ENCODE measurements around the gene KLF2. TPM values are rescaled to one million over a fixed set of nuclear protein-coding genes. Genes with fewer than 3 reads are reported as not detected.

Gene KLF2
- total RNA-seq, 1 donor from 2014 or later = 8.5 TPM

GRCh38 chr19:16361926-16362325 is 37.3 kb downstream of the KLF2 start:
- no peak for ATAC-seq
- no peak for DNase-seq (ENCODE audit: low spot score)

GRCh38 chr19:16363133-16363851 is 38.7 kb downstream of the KLF2 start:
- DNase-seq (ENCODE audit: low spot score) (peak; percentile 91), ATAC-seq (peak; percentile 93)

- DNase-seq (ENCODE audit: low spot score) (no peak), ATAC-seq (no peak)
Measured at GRCh38 chr19:16363852-16364230, 39.2 kb downstream of the KLF2 start.

- no peak for ATAC-seq
- DNase-seq (ENCODE audit: low spot score) = no peak
Measured at GRCh38 chr19:16364231-16364865, 39.7 kb downstream of the KLF2 start.

- ATAC-seq (no peak), DNase-seq (ENCODE audit: low spot score) (no peak)
Measured at GRCh38 chr19:16365300-16365996, 40.8 kb downstream of the KLF2 start.

- DNase-seq (ENCODE audit: low spot score) (no peak), ATAC-seq (no peak)
Measured at GRCh38 chr19:16366056-16366432, 41.4 kb downstream of the KLF2 start.

- DNase-seq (ENCODE audit: low spot score) = no peak
- ATAC-seq = no peak
Measured at GRCh38 chr19:16366433-16367260, 42.0 kb downstream of the KLF2 start.

- ATAC-seq (no peak), DNase-seq (ENCODE audit: low spot score) (no peak)
Measured at GRCh38 chr19:16367261-16367683, 42.6 kb downstream of the KLF2 start.

GRCh38 chr19:16368385-16369305 is 44.0 kb downstream of the KLF2 start:
- ATAC-seq (no peak), DNase-seq (ENCODE audit: low spot score) (no peak)

- DNase-seq (ENCODE audit: low spot score) = no peak
- no peak for ATAC-seq
Measured at GRCh38 chr19:16369306-16369663, 44.7 kb downstream of the KLF2 start.

GRCh38 chr19:16369664-16370576 is 45.3 kb downstream of the KLF2 start:
- DNase-seq (ENCODE audit: low spot score) = no peak

GRCh38 chr19:16370641-16371391 is 46.2 kb downstream of the KLF2 start:
- DNase-seq (ENCODE audit: low spot score) (no peak), ATAC-seq (no peak)

More at GRCh38 chr19:16369664-16370576, 45.3 kb downstream of the KLF2 start:
- no peak for ATAC-seq

- ATAC-seq (peak; percentile 41), DNase-seq (ENCODE audit: low spot score) (no peak)
Measured at GRCh38 chr19:16371540-16371986, 46.9 kb downstream of the KLF2 start.

- ATAC-seq (no peak), DNase-seq (ENCODE audit: low spot score) (no peak)
Measured at GRCh38 chr19:16372065-16372915, 47.7 kb downstream of the KLF2 start.

GRCh38 chr19:16373079-16373478 is 48.5 kb downstream of the KLF2 start:
- no peak for DNase-seq (ENCODE audit: low spot score)
- no peak for ATAC-seq

- peak; percentile 65 for ATAC-seq
- DNase-seq (ENCODE audit: low spot score) = no peak
Measured at GRCh38 chr19:16373532-16373931, 48.9 kb downstream of the KLF2 start.

- ATAC-seq (no peak), DNase-seq (ENCODE audit: low spot score) (no peak)
Measured at GRCh38 chr19:16373989-16374388, 49.4 kb downstream of the KLF2 start.

Data from left lobe of liver (tissue), 2 donors.